ENCODE results near the gene FAM241A. TPM values are rescaled to one million over a fixed set of nuclear protein-coding genes. Genes with fewer than 3 reads are reported as not detected.
"Not testable (repeated sequence)": the region's sequence is repeated elsewhere in the genome, so short reads cannot be mapped to it uniquely, and the experiment has no call there.

Gene FAM241A
- total and polyA plus RNA-seq, 12 donors: 4.1 to 9.4 (median 7.5) TPM

- WGBS, 2 donors: 76 to 77% methylated on average over 6 of the region's 6 CpGs
Observed at GRCh38 chr4:112152521-112152920, 7.3 kb downstream of the FAM241A start.

GRCh38 chr4:112153211-112153791 is 8.0 kb downstream of the FAM241A start:
- no peaks in the 10 kb centered on the region for H3K27me3 ChIP-seq
- H3K4me3 ChIP-seq: no peak overlapping the region
- intact Hi-C loops (cut with DNase I): no loop called here
- H3K27ac ChIP-seq: peak overlapping the region in 1 of 10 donors; percentile 34
- ATAC-seq: no peak
- DNase-seq: no peak
- 56 to 68% methylated on average over 4 of the region's 4 CpGs for WGBS, 2 donors
- H3K4me1 ChIP-seq: peaks cover 0 to 83% (median 58%) of the 10 kb centered on the region in 9 donors
- H3K9me3 ChIP-seq: no peaks in the 10 kb centered on the region
- TF ChIP-seq CTCF (IDR thresholded peaks at IDR 0.05): no peak
- no peaks in the 10 kb centered on the region for H3K36me3 ChIP-seq

More at GRCh38 chr4:112152521-112152920, 7.3 kb downstream of the FAM241A start:
- no peak for TF ChIP-seq CTCF (IDR thresholded peaks at IDR 0.05)
- no peak for DNase-seq
- Histone ChIP-seq H3K4me1 (peaks cover 0 to 87% (median 66%) of the 10 kb centered on the region in 9 donors), H3K4me3 (no peak overlapping the region), H3K36me3 (no peaks in the 10 kb centered on the region), H3K9me3 (no peaks in the 10 kb centered on the region), H3K27me3 (no peaks in the 10 kb centered on the region), H3K27ac (no peak overlapping the region)
- ATAC-seq: no peak
- intact Hi-C loops (cut with DNase I): no loop called here

- H3K27me3 ChIP-seq: no peaks in the 10 kb centered on the region
- TF ChIP-seq CTCF (IDR thresholded peaks at IDR 0.05): no peak
- DNase-seq (no peak), ATAC-seq (no peak)
- H3K4me1 ChIP-seq: peaks cover 0 to 57% (median 37%) of the 10 kb centered on the region in 9 donors
- H3K9me3 ChIP-seq: no peaks in the 10 kb centered on the region
- 41 to 53% methylated on average over 1 of the region's 1 CpG for WGBS, 2 donors
- H3K27ac ChIP-seq: no peak overlapping the region
- no peak overlapping the region for H3K4me3 ChIP-seq
- intact Hi-C loops (cut with DNase I): no loop called here
- H3K36me3 ChIP-seq: no peaks in the 10 kb centered on the region
Observed at GRCh38 chr4:112156112-112156511, 10.9 kb downstream of the FAM241A start.

GRCh38 chr4:112156553-112156952 is 11.3 kb downstream of the FAM241A start:
- ATAC-seq: no peak
- H3K36me3 ChIP-seq: no peaks in the 10 kb centered on the region
- H3K27me3 ChIP-seq: no peaks in the 10 kb centered on the region
- H3K9me3 ChIP-seq: no peaks in the 10 kb centered on the region
- no peak for DNase-seq
- peaks cover 0 to 53% (median 37%) of the 10 kb centered on the region in 9 donors for H3K4me1 ChIP-seq
- no peak overlapping the region for H3K27ac ChIP-seq
- intact Hi-C loops (cut with DNase I): no loop called here
- no peak overlapping the region for H3K4me3 ChIP-seq
- no peak for TF ChIP-seq CTCF (IDR thresholded peaks at IDR 0.05)

GRCh38 chr4:112163706-112164105 is 18.5 kb downstream of the FAM241A start:
- ATAC-seq; H3K27ac ChIP-seq; DNase-seq; intact Hi-C loops (cut with DNase I); H3K36me3 ChIP-seq; H3K4me3 ChIP-seq; H3K27me3 ChIP-seq; H3K4me1 ChIP-seq: not testable (repeated sequence)
- peaks cover 0 to 11% (median 0%) of the 10 kb centered on the region in 11 donors for H3K9me3 ChIP-seq
- WGBS, 2 donors: 99 to 100% methylated on average over 3 of the region's 3 CpGs
